Measurements from ENCODE around the gene SRSF9.

DNA sequence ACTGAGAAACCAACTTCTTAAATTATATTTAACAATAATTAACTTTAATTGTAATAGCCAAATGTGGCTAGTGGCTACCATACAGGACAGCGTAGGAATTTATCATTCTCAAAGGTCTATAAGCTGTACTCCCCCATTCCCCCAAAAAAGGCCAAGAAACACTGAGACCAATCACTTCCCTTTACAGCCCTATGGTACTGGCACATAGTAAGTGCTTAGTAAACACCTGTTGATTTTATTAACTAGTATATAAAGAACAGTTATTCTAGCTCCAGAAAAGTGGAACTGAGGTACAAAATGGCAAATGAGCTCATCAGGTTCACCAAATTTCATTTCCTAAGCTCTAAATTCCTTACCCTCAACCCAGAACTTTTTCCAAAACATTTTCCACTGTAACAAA, 6.1 kb upstream of the SRSF9 start:
- no peak for TF ChIP-seq TCF12 (IDR thresholded peaks at IDR 0.05; ENCODE audit: low read depth)
- no peak for TF ChIP-seq TAF1 (IDR thresholded peaks at IDR 0.05; ENCODE audit: low read depth)
- TF ChIP-seq CEBPB (IDR thresholded peaks at IDR 0.05): no peak
